PC-3 (cell line): Measurements from ENCODE around the gene PAGR1. TPM values are rescaled to one million over a fixed set of nuclear protein-coding genes. Genes with fewer than 3 reads are reported as not detected.
A peak's percentile ranks its signal among the peaks of the same experiment; 100 is the strongest.

Source experiments
- ATAC-seq: fragments of 200-7000 bp; cut with Tn5 transposase; 2 replicates; pipeline ENCODE4 v1.9.1; 2020; ENCODE audit warnings: mild to moderate bottlenecking, moderate library complexity
- BruUV-seq: library from RNA; stranded (reverse); fragments of 400-500 nt; replicated peaks from 2 replicates; lab custom pipeline; 2021; lab: Mats Ljungman, UMichigan
- CTCF ChIA-PET: fragments of 300-600 bp; sonication (Branson Sonifier 250); formaldehyde crosslinking; loops from one replicate; lab custom pipeline; 2022; ENCODE audit warnings: antibody characterized with exemption; lab: Charles Lee
- POLR2A ChIA-PET: fragments of 300-600 bp; sonication (Branson Sonifier 250); formaldehyde crosslinking; loops from one replicate; lab custom pipeline; 2022; ENCODE audit warnings: antibody characterized with exemption; ENCODE audit not compliant: unreplicated experiment; lab: Charles Lee
- DNase-seq: peaks from one replicate; pipeline ENCODE4 v3.0.0-alpha.2; 2015
- H2AFZ ChIP-seq: fragments of 300-600 bp; sonication (generic); 2 replicates; pipeline ENCODE4 v1.6.0; 2016; ENCODE audit warnings: antibody characterized with exemption, low read length
- H3F3A ChIP-seq: fragments of 300-600 bp; sonication (generic); one replicate; pipeline ENCODE4 v1.6.0; 2017; ENCODE audit warnings: antibody characterized with exemption, low read length, control low read depth, mild to moderate bottlenecking; ENCODE audit not compliant: unreplicated experiment
- H3K27ac ChIP-seq: fragments of 300-600 bp; sonication (generic); 2 replicates; pipeline ENCODE4 v1.5.1; 2016; ENCODE audit warnings: mild to moderate bottlenecking, low read length
- H3K27me3 ChIP-seq: fragments of 300-600 bp; sonication (generic); 2 replicates; pipeline ENCODE4 v1.6.1; 2016; ENCODE audit warnings: low read length, mixed read lengths
- H3K36me3 ChIP-seq: fragments of 300-600 bp; sonication (generic); 2 replicates; pipeline ENCODE4 v1.6.1; 2016; ENCODE audit warnings: low read depth, mixed run types, low read length, mixed read lengths
- H3K4me1 ChIP-seq: fragments of 300-600 bp; sonication (generic); 2 replicates; pipeline ENCODE4 v1.5.1; 2016; ENCODE audit warnings: low read length; ENCODE audit not compliant: insufficient read depth
- H3K4me2 ChIP-seq: fragments of 300-600 bp; sonication (generic); 2 replicates; pipeline ENCODE4 v1.6.0; 2016; ENCODE audit warnings: low read length
- H3K4me3 ChIP-seq: fragments of 300-600 bp; sonication (generic); 2 replicates; pipeline ENCODE4 v1.5.1; 2016; ENCODE audit warnings: mild to moderate bottlenecking, low read length, mixed read lengths
- H3K79me2 ChIP-seq: fragments of 300-600 bp; sonication (generic); 2 replicates; pipeline ENCODE4 v1.6.1; 2017; ENCODE audit warnings: low read length, mixed read lengths
- H3K9ac ChIP-seq: fragments of 300-600 bp; sonication (generic); 2 replicates; pipeline ENCODE4 v1.6.0; 2016; ENCODE audit warnings: mild to moderate bottlenecking, low read length
- H3K9me2 ChIP-seq: fragments of 300-600 bp; sonication (generic); replicated peaks from 2 replicates; pipeline ENCODE4 v1.6.1; 2016; ENCODE audit warnings: mixed run types, low read length, mixed read lengths
- H3K9me3 ChIP-seq: fragments of 300-600 bp; sonication (generic); 2 replicates; pipeline ENCODE4 v1.6.1; 2016; ENCODE audit warnings: low read length, mixed read lengths
- H4K20me1 ChIP-seq: fragments of 300-600 bp; sonication (generic); 2 replicates; pipeline ENCODE4 v1.6.1; 2016; ENCODE audit warnings: low read length, mixed read lengths
- EZH2 ChIP-seq: fragments of 300-600 bp; sonication (generic); IDR thresholded peaks from one replicate; pipeline ENCODE4 v1.6.1; 2017; ENCODE audit warnings: antibody characterized with exemption, mild to moderate bottlenecking, low read length; ENCODE audit not compliant: unreplicated experiment
- EZH2phosphoT487 ChIP-seq: fragments of 300-600 bp; sonication (generic); IDR thresholded peaks from 2 replicates; pipeline ENCODE4 v1.6.1; 2018; ENCODE audit warnings: mild to moderate bottlenecking, antibody characterized with exemption, low read length, borderline replicate concordance
- intact Hi-C: fragments of 100-400 bp; cut with micrococcal nuclease; formaldehyde crosslinking; loops from 2 replicates; pipeline ENCODE4 v1.9.0; 2023
- total RNA-seq: library from RNA; depleted of rRNA; stranded (reverse); fragments of >200 nt; gene quantifications from 2 replicates; pipeline ENCODE4 v1.2.3, GENCODE V29; 2014
- TF ChIP-seq, protein P1 (sequence below): fragments of 300-600 bp; sonication (generic); conservative IDR thresholded peaks from 2 replicates; pipeline ENCODE4 v1.5.1; 2017; ENCODE audit warnings: antibody characterized with exemption, low read depth, mild to moderate bottlenecking, low read length

The PAGR1 gene
- total RNA-seq, 1 experiment from 2014 or later = 53.8 TPM

DNA sequence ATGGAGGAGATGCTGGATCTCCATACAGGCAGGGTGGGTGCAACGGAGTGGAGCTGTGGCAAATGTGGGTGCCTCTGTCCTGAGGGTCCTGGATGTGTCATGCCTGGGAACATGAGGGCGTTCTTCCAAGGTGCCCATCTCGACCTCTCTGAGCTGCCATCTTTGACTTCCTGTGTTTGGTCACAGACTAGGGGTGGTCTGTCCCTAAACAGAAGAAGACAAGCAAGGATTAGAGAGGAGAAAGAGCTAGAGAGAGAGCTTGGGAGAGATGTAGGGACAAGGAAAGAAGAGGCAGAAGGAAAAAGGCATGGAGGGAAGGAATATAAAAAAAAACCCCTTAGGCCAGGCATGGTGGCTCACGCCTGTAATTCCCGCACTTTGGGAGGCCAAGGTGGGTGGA, 41.2 kb upstream of the PAGR1 start:
- Histone ChIP-seq H3K4me2 (no peak overlapping the region), H3F3A (no peaks in the 10 kb centered on the region), H3K4me1 (peaks cover 5% of the 10 kb centered on the region; the same call in 1 of the 2 replicates), H3K9me2 (no peaks in the 10 kb centered on the region), H3K27me3 (no peaks in the 10 kb centered on the region), H4K20me1 (no peaks in the 10 kb centered on the region), H3K27ac (no peak overlapping the region), H3K4me3 (no peak overlapping the region), H3K79me2 (no peaks in the 10 kb centered on the region), H2AFZ (no peak overlapping the region), H3K9ac (no peak overlapping the region), H3K9me3 (no peaks in the 10 kb centered on the region), H3K36me3 (no peaks in the 10 kb centered on the region)
- BruUV-seq = no TSS peak
- TF ChIP-seq, protein P1, sequence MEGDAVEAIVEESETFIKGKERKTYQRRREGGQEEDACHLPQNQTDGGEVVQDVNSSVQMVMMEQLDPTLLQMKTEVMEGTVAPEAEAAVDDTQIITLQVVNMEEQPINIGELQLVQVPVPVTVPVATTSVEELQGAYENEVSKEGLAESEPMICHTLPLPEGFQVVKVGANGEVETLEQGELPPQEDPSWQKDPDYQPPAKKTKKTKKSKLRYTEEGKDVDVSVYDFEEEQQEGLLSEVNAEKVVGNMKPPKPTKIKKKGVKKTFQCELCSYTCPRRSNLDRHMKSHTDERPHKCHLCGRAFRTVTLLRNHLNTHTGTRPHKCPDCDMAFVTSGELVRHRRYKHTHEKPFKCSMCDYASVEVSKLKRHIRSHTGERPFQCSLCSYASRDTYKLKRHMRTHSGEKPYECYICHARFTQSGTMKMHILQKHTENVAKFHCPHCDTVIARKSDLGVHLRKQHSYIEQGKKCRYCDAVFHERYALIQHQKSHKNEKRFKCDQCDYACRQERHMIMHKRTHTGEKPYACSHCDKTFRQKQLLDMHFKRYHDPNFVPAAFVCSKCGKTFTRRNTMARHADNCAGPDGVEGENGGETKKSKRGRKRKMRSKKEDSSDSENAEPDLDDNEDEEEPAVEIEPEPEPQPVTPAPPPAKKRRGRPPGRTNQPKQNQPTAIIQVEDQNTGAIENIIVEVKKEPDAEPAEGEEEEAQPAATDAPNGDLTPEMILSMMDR = no peak
- TF ChIP-seq EZH2phosphoT487 = no peak
- no peak for TF ChIP-seq EZH2
- ATAC-seq (no peak), DNase-seq (no peak)
- CTCF ChIA-PET = no interaction called here
- intact Hi-C loops = no loop called here
- POLR2A ChIA-PET = no interaction called here

DNA sequence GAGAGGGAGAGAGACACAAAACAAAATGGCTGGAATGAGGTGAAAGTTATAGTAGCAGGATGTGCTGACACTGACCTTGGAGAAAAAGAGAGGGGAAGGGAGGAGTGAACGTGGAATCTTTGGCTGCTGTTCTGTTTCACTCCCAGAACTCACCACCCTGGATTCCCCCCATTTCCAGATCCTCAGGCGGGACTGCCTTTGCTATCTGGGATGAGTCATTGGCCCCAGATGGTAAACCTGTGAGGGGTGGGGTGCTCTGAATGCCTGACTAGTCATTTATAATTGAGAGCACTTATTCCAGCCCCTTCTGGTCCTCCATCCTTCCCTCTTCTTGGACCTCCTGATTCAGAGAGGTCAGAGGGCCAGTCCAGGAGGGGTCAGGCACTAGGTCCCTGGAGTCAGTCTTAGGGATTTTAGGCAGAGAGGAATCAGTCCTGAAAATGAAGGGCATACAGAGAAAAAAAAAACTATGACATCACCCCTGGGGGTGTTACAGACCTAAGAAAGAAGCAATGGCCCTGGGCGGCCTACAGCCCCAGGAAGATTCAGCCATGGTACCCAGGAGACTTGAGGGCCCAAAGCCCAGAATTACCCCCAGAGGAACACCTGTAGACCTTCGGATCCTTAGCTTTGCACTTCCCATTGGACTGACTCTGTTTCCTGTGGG, 40.1 kb upstream of the PAGR1 start:
- Histone ChIP-seq H3K36me3 (no peaks in the 10 kb centered on the region), H3F3A (no peaks in the 10 kb centered on the region), H2AFZ (peak overlapping the region; percentile 45; the same call in 1 of the 2 replicates), H3K4me3 (no peak overlapping the region), H3K9me2 (no peaks in the 10 kb centered on the region), H3K9ac (no peak overlapping the region), H3K9me3 (no peaks in the 10 kb centered on the region), H4K20me1 (no peaks in the 10 kb centered on the region), H3K79me2 (no peaks in the 10 kb centered on the region), H3K4me1 (peaks cover 5% of the 10 kb centered on the region; the same call in 1 of the 2 replicates), H3K27me3 (no peaks in the 10 kb centered on the region), H3K4me2 (no peak overlapping the region), H3K27ac (no peak overlapping the region)
- ChIA-PET CTCF (no interaction called here), POLR2A (no interaction called here)
- ATAC-seq = no peak
- BruUV-seq = no TSS peak
- DNase-seq = peak; percentile 52
- no peak for TF ChIP-seq EZH2phosphoT487
- no peak for TF ChIP-seq EZH2
- TF ChIP-seq, protein P1 = no peak
- intact Hi-C loops = no loop called here

DNA sequence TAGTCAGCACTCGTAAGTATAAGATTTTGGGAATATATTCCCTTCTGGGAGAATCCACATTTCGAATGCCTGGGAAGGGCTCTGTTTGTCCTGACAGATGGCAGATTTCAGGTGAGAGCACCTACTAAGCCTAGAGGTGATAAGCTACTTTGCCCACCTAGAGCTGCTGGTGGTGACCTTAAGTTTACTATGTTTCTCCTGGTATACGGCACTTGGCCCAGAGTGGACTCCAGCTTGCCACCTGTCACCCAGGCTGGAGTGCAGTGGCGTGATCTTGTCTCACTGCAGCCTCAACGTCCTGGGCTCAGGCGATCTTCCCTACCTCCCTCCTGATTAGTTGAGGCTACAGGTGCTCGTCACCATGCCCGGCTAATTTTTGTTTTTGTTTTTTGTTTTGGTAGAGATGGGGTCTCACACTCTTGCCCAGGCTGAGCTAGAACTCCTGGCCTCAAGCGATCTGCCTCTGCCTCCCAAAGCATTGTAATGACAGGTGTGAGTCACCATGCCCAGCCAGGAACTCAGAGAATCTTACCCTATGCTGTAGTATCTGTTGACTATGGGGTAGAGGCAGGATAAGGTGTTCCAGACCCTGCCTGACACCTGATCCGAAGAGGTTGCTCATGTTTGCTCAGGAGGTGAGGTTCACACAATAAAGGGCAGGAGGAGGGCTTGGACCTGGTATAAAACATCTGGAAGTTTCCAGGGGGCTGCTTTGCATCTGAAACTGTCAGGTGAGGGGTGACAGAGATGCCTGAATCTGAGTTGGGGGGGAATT, 38.2 kb upstream of the PAGR1 start, which contains the start of gene ZG16:
Gene ZG16 (plus strand): TSS at position 681 of the 775 bp plus-strand sequence. CDS start 1,011 bp downstream, outside the sequence.
- H3K4me3 ChIP-seq = no peak within 1 kb of the TSS
- H3K9me2 ChIP-seq = no peaks in the 10 kb centered on the region
- H3K27ac ChIP-seq = no peak within 1 kb of the TSS
- H3K9me3 ChIP-seq = no peaks in the 10 kb centered on the region
- no peak within 1 kb of the TSS for H3K9ac ChIP-seq
- H3K4me1 ChIP-seq = peaks cover 5% of the 10 kb centered on the region; the same call in 1 of the 2 replicates
- DNase-seq (peak; percentile 35), ATAC-seq (no peak)
- intact Hi-C loops = no loop called here
- no peaks in the 10 kb centered on the region for H3F3A ChIP-seq
- no peaks in the 10 kb centered on the region for H3K79me2 ChIP-seq
- H3K4me2 ChIP-seq = no peak within 1 kb of the TSS
- no peak within 1 kb of the TSS for H2AFZ ChIP-seq
- H4K20me1 ChIP-seq = no peaks in the 10 kb centered on the region
- CTCF ChIA-PET = no interaction called here
- POLR2A ChIA-PET = no interaction called here
- H3K27me3 ChIP-seq = no peaks in the 10 kb centered on the region
- no TSS peak for BruUV-seq
- TF ChIP-seq EZH2phosphoT487 = no peak
- TF ChIP-seq, protein P1 = no peak
- TF ChIP-seq EZH2 = no peak
- no peaks in the 10 kb centered on the region for H3K36me3 ChIP-seq
